GM12801 (cell line): Measurements from ENCODE around the gene RIT2.

Source experiments
- TF ChIP-seq, protein P1 (sequence below): IDR thresholded peaks from one replicate; pipeline ENCODE4 v1.5.1; 2011; ENCODE audit warnings: control low read depth; ENCODE audit not compliant: insufficient read length; ENCODE audit errors: extremely low read depth

Gene RIT2

DNA sequence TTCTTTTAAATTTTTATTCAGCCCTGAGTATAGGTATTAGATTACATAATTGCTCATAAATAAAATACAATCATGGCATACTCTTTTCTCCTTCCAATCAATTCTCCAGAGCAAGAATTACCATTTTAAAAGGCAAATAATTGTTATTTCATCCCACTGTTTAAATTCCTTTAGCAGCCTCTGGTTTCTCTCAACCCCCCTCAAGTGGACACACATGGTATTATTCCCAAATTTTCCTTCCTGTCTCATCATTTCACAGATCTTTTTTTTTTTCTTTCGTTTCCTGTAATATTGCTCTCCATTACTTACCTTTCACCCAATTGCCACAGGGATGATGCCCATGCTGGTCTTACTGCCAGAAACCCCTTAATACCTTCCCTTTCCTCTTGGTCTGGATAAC lies 385.2 kb downstream of the RIT2 start:
- TF ChIP-seq, protein P1, sequence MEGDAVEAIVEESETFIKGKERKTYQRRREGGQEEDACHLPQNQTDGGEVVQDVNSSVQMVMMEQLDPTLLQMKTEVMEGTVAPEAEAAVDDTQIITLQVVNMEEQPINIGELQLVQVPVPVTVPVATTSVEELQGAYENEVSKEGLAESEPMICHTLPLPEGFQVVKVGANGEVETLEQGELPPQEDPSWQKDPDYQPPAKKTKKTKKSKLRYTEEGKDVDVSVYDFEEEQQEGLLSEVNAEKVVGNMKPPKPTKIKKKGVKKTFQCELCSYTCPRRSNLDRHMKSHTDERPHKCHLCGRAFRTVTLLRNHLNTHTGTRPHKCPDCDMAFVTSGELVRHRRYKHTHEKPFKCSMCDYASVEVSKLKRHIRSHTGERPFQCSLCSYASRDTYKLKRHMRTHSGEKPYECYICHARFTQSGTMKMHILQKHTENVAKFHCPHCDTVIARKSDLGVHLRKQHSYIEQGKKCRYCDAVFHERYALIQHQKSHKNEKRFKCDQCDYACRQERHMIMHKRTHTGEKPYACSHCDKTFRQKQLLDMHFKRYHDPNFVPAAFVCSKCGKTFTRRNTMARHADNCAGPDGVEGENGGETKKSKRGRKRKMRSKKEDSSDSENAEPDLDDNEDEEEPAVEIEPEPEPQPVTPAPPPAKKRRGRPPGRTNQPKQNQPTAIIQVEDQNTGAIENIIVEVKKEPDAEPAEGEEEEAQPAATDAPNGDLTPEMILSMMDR: no peak

DNA sequence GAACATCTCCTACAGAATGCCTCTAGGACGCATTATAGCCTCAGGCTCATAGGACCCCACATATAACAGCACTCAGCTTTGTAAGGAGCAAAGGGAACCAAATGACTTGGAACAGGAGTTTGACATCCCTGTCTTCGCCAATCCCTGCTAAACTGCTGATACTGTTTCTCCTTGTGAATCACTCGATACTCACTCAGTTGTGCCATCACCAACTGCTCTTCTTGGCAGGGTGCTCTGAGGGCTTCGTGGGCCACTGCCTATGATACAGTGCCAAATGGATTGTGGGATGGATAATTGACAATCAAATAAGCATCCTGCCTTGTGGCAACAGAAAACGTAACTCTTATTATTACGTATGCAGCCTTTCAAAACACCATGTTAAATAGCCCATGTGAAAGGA lies 396.3 kb downstream of the RIT2 start:
- TF ChIP-seq, protein P1: no peak

DNA sequence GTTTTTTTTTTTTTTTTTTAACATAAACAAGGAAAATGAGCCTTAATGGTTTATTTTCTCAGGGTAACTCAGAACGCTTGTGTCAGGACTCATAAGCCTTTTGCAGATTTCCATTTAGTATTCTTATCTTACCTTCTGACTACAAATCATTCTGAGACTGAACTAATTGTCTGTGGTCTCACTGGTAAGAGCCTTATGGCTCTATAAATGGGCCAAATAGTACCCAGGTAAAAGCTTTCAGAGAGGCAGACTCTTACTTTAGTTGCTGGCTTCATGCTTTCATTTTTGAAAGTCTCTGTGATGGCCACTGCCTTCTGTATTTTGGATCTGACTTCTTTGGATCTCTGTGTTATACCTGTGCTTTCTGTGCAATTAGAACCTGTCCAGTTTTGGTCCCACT lies 403.4 kb downstream of the RIT2 start:
- TF ChIP-seq, protein P1: no peak

DNA sequence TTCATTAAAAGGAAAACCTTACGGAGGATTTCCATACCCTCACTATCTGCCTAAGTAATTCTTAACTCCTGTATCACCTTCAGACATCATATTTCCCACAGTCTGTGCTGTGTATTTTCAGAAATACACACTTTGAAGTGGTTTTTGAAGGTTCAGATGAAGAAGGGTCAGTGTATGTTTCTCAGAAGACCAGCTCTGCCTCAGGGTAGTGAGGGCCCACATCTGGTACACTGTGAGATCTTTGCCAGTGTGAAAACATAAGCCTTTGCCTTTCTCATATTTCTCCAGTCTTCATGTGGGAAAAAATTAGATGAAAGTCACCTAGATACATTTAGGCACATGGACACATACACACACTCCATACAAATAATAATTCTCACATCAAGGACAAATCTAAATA lies 408.4 kb downstream of the RIT2 start:
- TF ChIP-seq, protein P1: no peak

DNA sequence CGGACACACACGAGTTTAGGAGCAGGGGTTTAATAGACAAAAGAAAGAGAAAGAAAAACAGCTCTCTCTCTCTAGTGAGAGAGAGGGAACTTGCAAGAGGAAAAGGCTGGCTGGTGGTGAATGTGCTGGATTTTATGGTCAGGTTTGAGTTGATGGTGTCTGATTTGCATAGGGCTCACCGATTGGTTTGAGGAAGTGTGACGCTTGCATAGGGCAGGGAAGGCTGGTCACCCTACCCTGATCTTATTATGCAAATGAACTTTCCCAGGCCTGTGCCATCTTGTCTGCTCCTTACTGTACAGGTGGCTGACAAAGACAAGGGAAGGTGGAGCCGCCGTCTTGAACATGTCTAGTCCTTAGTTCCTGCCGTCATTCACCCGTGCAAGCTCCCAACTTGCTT lies 408.9 kb downstream of the RIT2 start:
- TF ChIP-seq, protein P1: no peak

DNA sequence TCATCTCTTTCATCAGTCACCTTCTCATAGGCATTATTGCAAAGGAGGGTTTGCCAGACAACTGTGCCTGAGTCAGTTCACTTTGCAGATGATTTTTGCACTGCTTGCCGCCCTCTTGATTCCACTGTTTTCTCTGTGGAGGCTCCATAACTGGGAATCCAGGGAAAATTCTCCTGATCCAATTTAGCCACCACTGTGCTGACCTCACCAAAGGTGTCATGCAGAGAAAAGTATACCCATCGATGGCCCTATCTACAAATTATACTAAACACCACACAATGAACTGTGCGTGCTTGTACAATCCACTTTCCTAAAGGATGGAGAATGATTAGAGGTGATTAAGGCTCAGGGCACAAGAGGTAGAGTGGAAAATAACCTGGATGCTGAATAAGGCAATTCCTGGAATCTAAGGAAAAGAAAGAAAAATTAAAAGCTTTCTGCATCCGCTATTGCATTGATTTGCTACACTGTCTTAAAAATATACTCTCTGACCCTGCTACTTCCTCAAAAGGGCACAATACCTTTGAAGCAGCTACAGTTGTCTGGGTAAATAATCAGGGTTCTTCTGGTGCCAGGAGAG lies 409.4 kb downstream of the RIT2 start:
- TF ChIP-seq, protein P1: no peak
